ENCODE results near the gene ALG10B. TPM values are rescaled to one million over a fixed set of nuclear protein-coding genes. Genes with fewer than 3 reads are reported as not detected.
"Not testable (repeated sequence)": the region's sequence is repeated elsewhere in the genome, so short reads cannot be mapped to it uniquely, and the experiment has no call there.

Gene ALG10B
- total RNA-seq, 1 donor from 2014 or later = 1.8 TPM

GRCh38 chr12:38327356-38327755, 10.8 kb downstream of the ALG10B start:
- TF ChIP-seq CTCF (IDR thresholded peaks at IDR 0.05; ENCODE audit: insufficient read depth, low read depth, low read length) = no peak
- TF ChIP-seq EZH2 (IDR thresholded peaks at IDR 0.05; ENCODE audit: insufficient read depth, low read length) = no peak
- H3K4me1 Mint-ChIP-seq (ENCODE audit: low read depth, unreplicated experiment) = no peaks in the 10 kb centered on the region
- H3K27me3 ChIP-seq (ENCODE audit: insufficient read depth, low read length) = no peaks in the 10 kb centered on the region
- no peak overlapping the region for H3K4me2 ChIP-seq (ENCODE audit: low read length)
- H3K36me3 ChIP-seq (ENCODE audit: insufficient read depth, low read length) = no peaks in the 10 kb centered on the region
- no peaks in the 10 kb centered on the region for H3K9me3 ChIP-seq (ENCODE audit: insufficient read depth, low read depth, low read length)
- DNase-seq (ENCODE audit: low read depth) (no peak), FAIRE-seq (no peak)
- no peak overlapping the region for H3K27ac ChIP-seq (ENCODE audit: low read depth, low read length)
- no peaks in the 10 kb centered on the region for H3K4me1 ChIP-seq (ENCODE audit: insufficient read depth, low read length)
- H3K36me3 Mint-ChIP-seq (ENCODE audit: low read depth, unreplicated experiment) = no peaks in the 10 kb centered on the region
- no peak overlapping the region for H3K9ac ChIP-seq (ENCODE audit: low read length)
- H3K27me3 Mint-ChIP-seq (ENCODE audit: low read depth, unreplicated experiment) = no peaks in the 10 kb centered on the region
- H3K4me3 ChIP-seq (ENCODE audit: insufficient read depth, low read depth, low read length) = no peak overlapping the region
- no peaks in the 10 kb centered on the region for H4K20me1 ChIP-seq (ENCODE audit: insufficient read depth, low read length)
- no peak overlapping the region for H3K4me3 Mint-ChIP-seq (ENCODE audit: unreplicated experiment)
- no peak overlapping the region for H3K27ac Mint-ChIP-seq (ENCODE audit: unreplicated experiment)
- H2AFZ ChIP-seq (ENCODE audit: low read depth, low read length) = no peak overlapping the region
- H3K9me3 Mint-ChIP-seq (ENCODE audit: unreplicated experiment) = peaks cover 8% of the 10 kb centered on the region
- no peaks in the 10 kb centered on the region for H3K79me2 ChIP-seq (ENCODE audit: insufficient read depth, low read length)

DNA sequence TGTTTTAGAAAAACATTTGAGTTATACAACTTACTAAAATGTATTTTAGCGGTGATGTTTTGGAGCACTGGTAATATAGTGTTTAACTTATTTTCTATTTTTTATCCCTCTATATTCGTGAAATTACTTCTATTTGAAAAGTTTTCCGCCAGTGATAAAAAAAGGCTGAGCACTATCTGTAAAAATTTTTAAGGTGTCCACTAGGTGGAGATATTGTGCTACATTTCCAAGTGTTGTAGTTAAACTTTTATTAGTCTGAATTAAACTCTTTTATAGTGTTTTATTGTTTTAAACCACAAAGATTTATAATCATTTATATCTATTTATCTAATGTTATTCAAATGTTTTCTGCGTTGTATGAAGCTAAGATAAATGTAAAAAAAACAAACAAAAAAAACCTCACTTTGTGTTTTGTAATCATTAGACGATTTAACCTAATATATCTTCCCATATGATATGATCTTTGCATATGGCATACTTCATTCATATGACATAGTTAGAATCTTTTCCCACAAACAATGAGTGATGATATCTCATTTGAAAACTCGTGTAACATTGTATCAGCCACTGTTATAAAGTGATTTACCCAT, 11.8 kb downstream of the ALG10B start:
- no peaks in the 10 kb centered on the region for H3K27me3 Mint-ChIP-seq (ENCODE audit: low read depth, unreplicated experiment)

DNA sequence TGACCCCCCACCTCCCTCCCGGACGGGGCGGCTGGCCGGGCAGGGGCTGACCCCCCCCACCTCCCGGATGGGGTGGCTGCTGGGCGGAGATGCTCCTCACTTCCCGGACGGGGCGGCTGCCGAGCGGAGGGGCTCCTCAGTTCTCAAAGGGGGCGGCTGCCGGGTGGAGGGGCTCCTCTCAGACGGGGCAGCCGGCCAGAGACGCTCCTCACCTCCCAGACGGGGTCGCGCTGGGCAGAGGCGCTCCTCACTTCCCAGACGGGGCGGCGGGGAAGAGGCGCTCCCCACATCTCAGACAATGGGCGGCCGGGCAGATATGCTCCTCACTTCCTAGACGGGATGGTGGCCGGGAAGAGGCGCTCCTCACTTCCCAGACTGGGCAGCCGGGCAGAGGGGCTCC, 13.8 kb downstream of the ALG10B start:
- not testable (repeated sequence) for H3K79me2 ChIP-seq (ENCODE audit: insufficient read depth, low read length); H3K9me3 Mint-ChIP-seq (ENCODE audit: unreplicated experiment); H2AFZ ChIP-seq (ENCODE audit: low read depth, low read length); H3K27ac ChIP-seq (ENCODE audit: low read depth, low read length); H3K27me3 ChIP-seq (ENCODE audit: insufficient read depth, low read length); H3K4me2 ChIP-seq (ENCODE audit: low read length); H3K9me3 ChIP-seq (ENCODE audit: insufficient read depth, low read depth, low read length); H3K4me1 Mint-ChIP-seq (ENCODE audit: low read depth, unreplicated experiment); H3K4me3 ChIP-seq (ENCODE audit: insufficient read depth, low read depth, low read length); H4K20me1 ChIP-seq (ENCODE audit: insufficient read depth, low read length); H3K9ac ChIP-seq (ENCODE audit: low read length); H3K4me1 ChIP-seq (ENCODE audit: insufficient read depth, low read length); FAIRE-seq; H3K36me3 Mint-ChIP-seq (ENCODE audit: low read depth, unreplicated experiment); DNase-seq (ENCODE audit: low read depth); H3K36me3 ChIP-seq (ENCODE audit: insufficient read depth, low read length); H3K4me3 Mint-ChIP-seq (ENCODE audit: unreplicated experiment); H3K27ac Mint-ChIP-seq (ENCODE audit: unreplicated experiment); H3K27me3 Mint-ChIP-seq (ENCODE audit: low read depth, unreplicated experiment)

More for the DNA sequence above, 11.8 kb downstream of the ALG10B start:
- Histone ChIP-seq H3K4me1 (ENCODE audit: insufficient read depth, low read length) (no peaks in the 10 kb centered on the region), H3K9ac (ENCODE audit: low read length) (no peak overlapping the region), H3K4me3 (ENCODE audit: insufficient read depth, low read depth, low read length) (no peak overlapping the region), H3K36me3 (ENCODE audit: insufficient read depth, low read length) (no peaks in the 10 kb centered on the region), H3K9me3 (ENCODE audit: insufficient read depth, low read depth, low read length) (no peaks in the 10 kb centered on the region), H3K4me2 (ENCODE audit: low read length) (no peak overlapping the region), H3K79me2 (ENCODE audit: insufficient read depth, low read length) (no peaks in the 10 kb centered on the region), H3K27me3 (ENCODE audit: insufficient read depth, low read length) (no peaks in the 10 kb centered on the region), H2AFZ (ENCODE audit: low read depth, low read length) (no peak overlapping the region), H3K27ac (ENCODE audit: low read depth, low read length) (no peak overlapping the region), H4K20me1 (ENCODE audit: insufficient read depth, low read length) (no peaks in the 10 kb centered on the region)
- Mint-ChIP-seq H3K4me1 (ENCODE audit: low read depth, unreplicated experiment) (no peaks in the 10 kb centered on the region), H3K9me3 (ENCODE audit: unreplicated experiment) (peaks cover 8% of the 10 kb centered on the region), H3K27ac (ENCODE audit: unreplicated experiment) (no peak overlapping the region), H3K36me3 (ENCODE audit: low read depth, unreplicated experiment) (no peaks in the 10 kb centered on the region), H3K4me3 (ENCODE audit: unreplicated experiment) (no peak overlapping the region)
- TF ChIP-seq EZH2 (IDR thresholded peaks at IDR 0.05; ENCODE audit: insufficient read depth, low read length) = no peak
- TF ChIP-seq CTCF (IDR thresholded peaks at IDR 0.05; ENCODE audit: insufficient read depth, low read depth, low read length) = peak; percentile 53
- FAIRE-seq (peak; percentile 92), DNase-seq (ENCODE audit: low read depth) (peak; percentile 4)
